HepG2 (cell line): ENCODE measurements around the gene ZNF771. TPM values are rescaled to one million over a fixed set of nuclear protein-coding genes. Genes with fewer than 3 reads are reported as not detected.
A peak's percentile ranks its signal among the peaks of the same experiment; 100 is the strongest.

ENCODE experiments used
- ARNTL ChIP-seq: sonication (generic); formaldehyde crosslinking; IDR thresholded peaks from 2 replicates; pipeline ENCODE4 v1.4.0; 2020; ENCODE audit warnings: mild to moderate bottlenecking, missing genetic modification reagents
- ATRX ChIP-seq: sonication (generic); formaldehyde crosslinking; IDR thresholded peaks from 2 replicates; pipeline ENCODE4 v1.4.0; 2020; ENCODE audit warnings: missing genetic modification reagents, borderline replicate concordance
- ELF3 ChIP-seq: IDR thresholded peaks from 2 replicates; pipeline ENCODE4 v1.6.1; 2016; ENCODE audit warnings: missing genetic modification reagents, missing compliant biosample characterization
- HOXA3 ChIP-seq: sonication (generic); formaldehyde crosslinking; IDR thresholded peaks from 2 replicates; pipeline ENCODE4 v1.5.0; 2020; ENCODE audit warnings: missing genetic modification reagents
- MAFG ChIP-seq: sonication (generic); formaldehyde crosslinking; IDR thresholded peaks from 2 replicates; pipeline ENCODE4 v1.5.1; 2020; ENCODE audit warnings: mild to moderate bottlenecking, missing genetic modification reagents
- ONECUT2 ChIP-seq: sonication (generic); formaldehyde crosslinking; IDR thresholded peaks from 2 replicates; pipeline ENCODE4 v1.4.0; 2020; ENCODE audit warnings: missing genetic modification reagents
- SMC3 ChIP-seq: IDR thresholded peaks from 2 replicates; pipeline ENCODE4 v1.6.1; 2011; ENCODE audit warnings: low read length, improper control_type of control experiment
- SNAPC2 ChIP-seq: sonication (generic); formaldehyde crosslinking; IDR thresholded peaks from 2 replicates; pipeline ENCODE4 v1.8.1; 2022; ENCODE audit warnings: mild to moderate bottlenecking, missing genetic modification reagents
- SP5 ChIP-seq: IDR thresholded peaks from 2 replicates; pipeline ENCODE4 v1.6.1; 2016; ENCODE audit warnings: low read depth, borderline replicate concordance
- ZMYM2 ChIP-seq: sonication (generic); formaldehyde crosslinking; IDR thresholded peaks from 2 replicates; pipeline ENCODE4 v1.8.0; 2022; ENCODE audit warnings: mild to moderate bottlenecking, missing genetic modification reagents
- ZMYM4 ChIP-seq: sonication (generic); formaldehyde crosslinking; IDR thresholded peaks from 2 replicates; pipeline ENCODE4 v1.8.1; 2023; ENCODE audit warnings: mild to moderate bottlenecking, missing genetic modification reagents
- ZNF124 ChIP-seq: sonication (generic); formaldehyde crosslinking; IDR thresholded peaks from 2 replicates; pipeline ENCODE4 v1.4.0; 2020; ENCODE audit warnings: missing genetic modification reagents
- ZNF292 ChIP-seq: sonication (generic); formaldehyde crosslinking; IDR thresholded peaks from 2 replicates; pipeline ENCODE4 v1.8.1; 2022; ENCODE audit warnings: mild to moderate bottlenecking, low read depth, missing genetic modification reagents, borderline replicate concordance
- ZNF570 ChIP-seq: sonication (generic); formaldehyde crosslinking; IDR thresholded peaks from 2 replicates; pipeline ENCODE4 v1.4.0; 2020; ENCODE audit warnings: mild to moderate bottlenecking, missing genetic modification reagents, borderline replicate concordance
- ZNF615 ChIP-seq: sonication (generic); formaldehyde crosslinking; IDR thresholded peaks from 2 replicates; pipeline ENCODE4 v1.5.0; 2020; ENCODE audit warnings: mild to moderate bottlenecking, missing genetic modification reagents, borderline replicate concordance
- ZNF660 ChIP-seq: sonication (generic); formaldehyde crosslinking; IDR thresholded peaks from 2 replicates; pipeline ENCODE4 v1.5.1; 2020; ENCODE audit warnings: mild to moderate bottlenecking, low read depth, missing genetic modification reagents, borderline replicate concordance
- ZNF7 ChIP-seq: IDR thresholded peaks from 2 replicates; pipeline ENCODE4 v1.6.1; 2016; ENCODE audit warnings: missing biosample characterization, missing genetic modification reagents
- ZNF841 ChIP-seq: sonication (generic); formaldehyde crosslinking; IDR thresholded peaks from 2 replicates; pipeline ENCODE4 v1.8.1; 2023; ENCODE audit warnings: missing genetic modification reagents, borderline replicate concordance
- polyA plus RNA-seq, 8 experiments: library from polyadenylated mRNA; depleted of rRNA in 3 of 8; stranded (reverse) in 7 of 8; unstranded in 1 of 8; fragments of >200 nt; fragmentation: Illumina TruSeq in 4 of 8; extraction: Trizol in 4 of 8; gene quantifications; 2 replicates each; pipeline versions ENCODE4 v1.2.1 to v1.2.3, GENCODE V29; 2011 to 2016; ENCODE audit warnings: low read depth in 4 of 8, missing spikeins in 1 of 8, mixed read lengths in 1 of 8; ENCODE audit not compliant: insufficient read depth in 1 of 8
- total RNA-seq, 5 experiments: library from RNA; depleted of rRNA; stranded (reverse); fragments of >200 nt; fragmentation: Illumina TruSeq; extraction: Trizol; gene quantifications; 2 replicates each; pipeline ENCODE4 v1.2.3, GENCODE V29; 2016; ENCODE audit warnings: low read depth in 1 of 5
- TF ChIP-seq, protein P1 (sequence below): sonication (generic); formaldehyde crosslinking; IDR thresholded peaks from 2 replicates; pipeline ENCODE4 v1.4.0; 2020; ENCODE audit warnings: missing genetic modification reagents, borderline replicate concordance
- TF ChIP-seq, protein P2 (sequence below): sonication (generic); formaldehyde crosslinking; IDR thresholded peaks from 2 replicates; pipeline ENCODE4 v1.5.0; 2020; ENCODE audit warnings: missing genetic modification reagents
- TF ChIP-seq, protein P3 (sequence below): sonication (generic); formaldehyde crosslinking; IDR thresholded peaks from 2 replicates; pipeline ENCODE4 v1.4.0; 2020; ENCODE audit warnings: missing genetic modification reagents
- TF ChIP-seq, protein P4 (sequence below): sonication (generic); formaldehyde crosslinking; IDR thresholded peaks from 2 replicates; pipeline ENCODE4 v1.4.0; 2020; ENCODE audit warnings: missing genetic modification reagents
- TF ChIP-seq, protein P5 (sequence below): IDR thresholded peaks from 2 replicates; pipeline ENCODE4 v1.6.1; 2012; ENCODE audit warnings: inconsistent platforms

The ZNF771 gene
- total and polyA plus RNA-seq, 2 of the 13 experiments (the other 11 are each of a cell fraction or from before 2014, with no cell fraction given), result 5.0 to 11.8 TPM

DNA sequence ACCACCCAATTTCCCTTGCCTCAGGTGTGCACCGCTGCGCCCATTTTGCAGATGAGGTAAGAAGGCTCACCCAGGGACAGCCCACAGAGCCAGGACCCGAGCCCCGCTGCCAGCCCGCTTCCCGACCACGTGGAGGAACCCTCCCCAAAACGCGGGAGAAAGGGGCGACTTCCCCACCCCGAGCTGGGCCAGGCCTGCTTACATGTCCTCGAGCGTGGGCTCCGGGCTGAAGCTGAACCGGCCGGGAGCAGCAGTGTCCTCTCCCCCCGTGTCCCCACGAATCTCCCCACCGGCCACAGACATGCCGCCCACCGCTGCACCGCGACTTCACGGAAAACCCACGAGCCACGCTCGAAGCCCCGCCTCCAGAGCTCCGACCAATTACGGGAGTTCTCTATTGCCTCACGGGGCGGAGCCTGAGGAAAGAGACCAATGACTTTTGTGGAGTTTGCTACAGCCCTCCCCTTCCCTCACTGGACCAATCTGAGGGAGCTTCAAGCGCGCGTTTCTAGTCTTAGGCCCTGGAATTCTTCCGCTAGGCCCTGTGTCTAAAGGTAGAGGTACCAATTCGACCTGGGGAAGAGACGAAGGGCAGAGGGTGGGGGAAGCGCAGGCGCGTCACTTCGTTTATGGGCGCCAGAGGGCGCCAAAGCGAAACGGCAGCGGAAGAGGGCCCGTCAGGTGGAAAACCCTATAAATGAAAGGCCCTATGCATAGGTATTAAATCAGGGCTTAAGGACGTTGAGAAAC lies 22.4 kb downstream of the ZNF771 start, which contains the start of gene DCTPP1 (continued):
- TF ChIP-seq ZNF841 (CRISPR knock-in tag) (peak; percentile 42; the same call in 1 of the 2 replicates), ATRX (no peak), HOXA3 (CRISPR knock-in tag) (peak; percentile 83; the same call in 1 of the 2 replicates), ZNF570 (CRISPR knock-in tag) (peak; percentile 61; the same call in 1 of the 2 replicates), ZNF660 (CRISPR knock-in tag) (no peak), ZNF292 (CRISPR knock-in tag) (peak; percentile 48; the same call in 1 of the 2 replicates), ZNF124 (CRISPR knock-in tag) (peak; percentile 95), ZNF615 (CRISPR knock-in tag) (peak; percentile 10; the same call in 1 of the 2 replicates), ELF3 (CRISPR knock-in tag) (peak; percentile 84), ONECUT2 (CRISPR knock-in tag) (no peak; the same call in 1 of the 2 replicates), MAFG (CRISPR knock-in tag) (no peak), SNAPC2 (CRISPR knock-in tag) (peak; percentile 98), ZMYM2 (CRISPR knock-in tag) (peak; percentile 80; the same call in 1 of the 2 replicates), SP5 (peak; percentile 45; the same call in 1 of the 2 replicates), SMC3 (peak; percentile 91), ARNTL (peak; percentile 37; the same call in 1 of the 2 replicates), ZNF7 (CRISPR knock-in tag) (no peak), ZMYM4 (CRISPR knock-in tag) (peak; percentile 84)
- TF ChIP-seq, protein P1, sequence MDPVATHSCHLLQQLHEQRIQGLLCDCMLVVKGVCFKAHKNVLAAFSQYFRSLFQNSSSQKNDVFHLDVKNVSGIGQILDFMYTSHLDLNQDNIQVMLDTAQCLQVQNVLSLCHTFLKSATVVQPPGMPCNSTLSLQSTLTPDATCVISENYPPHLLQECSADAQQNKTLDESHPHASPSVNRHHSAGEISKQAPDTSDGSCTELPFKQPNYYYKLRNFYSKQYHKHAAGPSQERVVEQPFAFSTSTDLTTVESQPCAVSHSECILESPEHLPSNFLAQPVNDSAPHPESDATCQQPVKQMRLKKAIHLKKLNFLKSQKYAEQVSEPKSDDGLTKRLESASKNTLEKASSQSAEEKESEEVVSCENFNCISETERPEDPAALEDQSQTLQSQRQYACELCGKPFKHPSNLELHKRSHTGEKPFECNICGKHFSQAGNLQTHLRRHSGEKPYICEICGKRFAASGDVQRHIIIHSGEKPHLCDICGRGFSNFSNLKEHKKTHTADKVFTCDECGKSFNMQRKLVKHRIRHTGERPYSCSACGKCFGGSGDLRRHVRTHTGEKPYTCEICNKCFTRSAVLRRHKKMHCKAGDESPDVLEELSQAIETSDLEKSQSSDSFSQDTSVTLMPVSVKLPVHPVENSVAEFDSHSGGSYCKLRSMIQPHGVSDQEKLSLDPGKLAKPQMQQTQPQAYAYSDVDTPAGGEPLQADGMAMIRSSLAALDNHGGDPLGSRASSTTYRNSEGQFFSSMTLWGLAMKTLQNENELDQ (CRISPR knock-in tag), result peak; percentile 38; the same call in 1 of the 2 replicates
- TF ChIP-seq, protein P2, sequence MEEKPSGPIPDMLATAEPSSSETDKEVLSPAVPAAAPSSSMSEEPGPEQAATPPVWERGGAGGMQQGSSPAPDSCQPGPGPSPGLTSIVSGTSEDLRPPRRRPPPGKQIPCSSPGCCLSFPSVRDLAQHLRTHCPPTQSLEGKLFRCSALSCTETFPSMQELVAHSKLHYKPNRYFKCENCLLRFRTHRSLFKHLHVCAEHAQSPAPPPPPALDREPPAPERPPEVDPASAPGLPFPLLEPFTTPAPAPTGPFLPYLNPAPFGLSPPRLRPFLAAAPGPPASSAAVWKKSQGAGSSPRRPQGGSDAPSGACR (CRISPR knock-in tag), result 0 out of 2 replicates have a peak, but pooled peaks have one; percentile 76
- TF ChIP-seq, protein P3, sequence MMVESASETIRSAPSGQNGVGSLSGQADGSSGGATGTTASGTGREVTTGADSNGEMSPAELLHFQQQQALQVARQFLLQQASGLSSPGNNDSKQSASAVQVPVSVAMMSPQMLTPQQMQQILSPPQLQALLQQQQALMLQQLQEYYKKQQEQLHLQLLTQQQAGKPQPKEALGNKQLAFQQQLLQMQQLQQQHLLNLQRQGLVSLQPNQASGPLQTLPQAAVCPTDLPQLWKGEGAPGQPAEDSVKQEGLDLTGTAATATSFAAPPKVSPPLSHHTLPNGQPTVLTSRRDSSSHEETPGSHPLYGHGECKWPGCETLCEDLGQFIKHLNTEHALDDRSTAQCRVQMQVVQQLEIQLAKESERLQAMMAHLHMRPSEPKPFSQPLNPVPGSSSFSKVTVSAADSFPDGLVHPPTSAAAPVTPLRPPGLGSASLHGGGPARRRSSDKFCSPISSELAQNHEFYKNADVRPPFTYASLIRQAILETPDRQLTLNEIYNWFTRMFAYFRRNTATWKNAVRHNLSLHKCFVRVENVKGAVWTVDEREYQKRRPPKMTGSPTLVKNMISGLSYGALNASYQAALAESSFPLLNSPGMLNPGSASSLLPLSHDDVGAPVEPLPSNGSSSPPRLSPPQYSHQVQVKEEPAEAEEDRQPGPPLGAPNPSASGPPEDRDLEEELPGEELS (CRISPR knock-in tag), result peak; percentile 72
- TF ChIP-seq, protein P4, sequence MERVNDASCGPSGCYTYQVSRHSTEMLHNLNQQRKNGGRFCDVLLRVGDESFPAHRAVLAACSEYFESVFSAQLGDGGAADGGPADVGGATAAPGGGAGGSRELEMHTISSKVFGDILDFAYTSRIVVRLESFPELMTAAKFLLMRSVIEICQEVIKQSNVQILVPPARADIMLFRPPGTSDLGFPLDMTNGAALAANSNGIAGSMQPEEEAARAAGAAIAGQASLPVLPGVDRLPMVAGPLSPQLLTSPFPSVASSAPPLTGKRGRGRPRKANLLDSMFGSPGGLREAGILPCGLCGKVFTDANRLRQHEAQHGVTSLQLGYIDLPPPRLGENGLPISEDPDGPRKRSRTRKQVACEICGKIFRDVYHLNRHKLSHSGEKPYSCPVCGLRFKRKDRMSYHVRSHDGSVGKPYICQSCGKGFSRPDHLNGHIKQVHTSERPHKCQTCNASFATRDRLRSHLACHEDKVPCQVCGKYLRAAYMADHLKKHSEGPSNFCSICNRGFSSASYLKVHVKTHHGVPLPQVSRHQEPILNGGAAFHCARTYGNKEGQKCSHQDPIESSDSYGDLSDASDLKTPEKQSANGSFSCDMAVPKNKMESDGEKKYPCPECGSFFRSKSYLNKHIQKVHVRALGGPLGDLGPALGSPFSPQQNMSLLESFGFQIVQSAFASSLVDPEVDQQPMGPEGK, result peak; percentile 84
- TF ChIP-seq, protein P5, sequence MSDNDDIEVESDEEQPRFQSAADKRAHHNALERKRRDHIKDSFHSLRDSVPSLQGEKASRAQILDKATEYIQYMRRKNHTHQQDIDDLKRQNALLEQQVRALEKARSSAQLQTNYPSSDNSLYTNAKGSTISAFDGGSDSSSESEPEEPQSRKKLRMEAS, result peak; percentile 94
